Neural cell (in vitro differentiated cells): ENCODE results near the gene MLLT10. TPM values are rescaled to one million over a fixed set of nuclear protein-coding genes. Genes with fewer than 3 reads are reported as not detected.

Source experiments
- H2AFZ ChIP-seq: fragments of 200-600, 300-800 bp; sonication (generic), shearing (Covaris generic); 2 replicates; pipeline ENCODE4 v1.6.0; 2014; ENCODE audit warnings: low read depth, mild to moderate bottlenecking, antibody characterized with exemption, low read length, moderate library complexity
- H3F3A ChIP-seq: fragments of 200-600 bp; shearing (Covaris generic); 2 replicates; pipeline ENCODE4 v1.6.1; 2016; ENCODE audit warnings: mild to moderate bottlenecking, moderate library complexity, mixed read lengths, antibody characterized with exemption, low read length; ENCODE audit not compliant: insufficient read depth, poor library complexity, severe bottlenecking
- H3K27ac ChIP-seq: fragments of 200-600, 300-800 bp; sonication (generic), shearing (Covaris generic); 2 replicates; pipeline ENCODE4 v1.5.1; 2014; ENCODE audit warnings: mild to moderate bottlenecking, low read length, moderate library complexity
- H3K27me3 ChIP-seq: fragments of 300-800, 200-600 bp; sonication (generic), shearing (Covaris generic); 2 replicates; pipeline ENCODE4 v1.6.0; 2014; ENCODE audit warnings: mild to moderate bottlenecking, low read depth, low read length, moderate library complexity; ENCODE audit not compliant: insufficient read depth
- H3K36me3 ChIP-seq: fragments of 300-800, 200-600 bp; sonication (generic), shearing (Covaris generic); 2 replicates; pipeline ENCODE4 v1.5.1; 2014; ENCODE audit warnings: mild to moderate bottlenecking, antibody characterized with exemption, low read length, moderate library complexity; ENCODE audit not compliant: insufficient read depth
- H3K4me2 ChIP-seq: fragments of 300-800, 200-600 bp; sonication (generic), shearing (Covaris generic); 2 replicates; pipeline ENCODE4 v1.6.0; 2014; ENCODE audit warnings: mild to moderate bottlenecking, low read length
- H3K4me3 ChIP-seq: fragments of 300-800, 200-600 bp; sonication (generic), shearing (Covaris generic); 2 replicates; pipeline ENCODE4 v1.5.1; 2014; ENCODE audit warnings: mild to moderate bottlenecking, low read length, moderate library complexity
- H3K79me2 ChIP-seq: fragments of 200-600 bp; shearing (Covaris generic); replicated peaks from 2 replicates; pipeline ENCODE4 v1.6.0; 2014; ENCODE audit warnings: mild to moderate bottlenecking, low read length, moderate library complexity; ENCODE audit not compliant: insufficient read depth
- H3K9ac ChIP-seq: fragments of 300-800, 200-600 bp; sonication (generic), shearing (Covaris generic); 2 replicates; pipeline ENCODE4 v1.6.1; 2016; ENCODE audit warnings: mild to moderate bottlenecking, low read length, mixed read lengths
- H3K9me2 ChIP-seq: fragments of 200-600 bp; shearing (Covaris generic); 2 replicates; pipeline ENCODE4 v1.6.1; 2016; ENCODE audit warnings: mild to moderate bottlenecking, low read length, mixed read lengths; ENCODE audit not compliant: insufficient read depth
- H3K9me3 ChIP-seq: fragments of 200-600, 300-800 bp; sonication (generic), shearing (Covaris generic); 2 replicates; pipeline ENCODE4 v1.6.1; 2016; ENCODE audit warnings: mild to moderate bottlenecking, mixed run types, low read length, moderate library complexity, mixed read lengths
- H4K20me1 ChIP-seq: fragments of 200-600 bp; shearing (Covaris generic); 2 replicates; pipeline ENCODE4 v1.6.1; 2016; ENCODE audit warnings: mild to moderate bottlenecking, mixed run types; ENCODE audit not compliant: insufficient read depth
- EP300 ChIP-seq: fragments of 450-650 bp; conservative IDR thresholded peaks from 2 replicates; pipeline ENCODE4 v1.6.1; 2014; ENCODE audit warnings: antibody characterized with exemption, mild to moderate bottlenecking, moderate library complexity; ENCODE audit not compliant: poor library complexity, severe bottlenecking
- MXI1 ChIP-seq: fragments of 450-650 bp; conservative IDR thresholded peaks from 2 replicates; pipeline ENCODE4 v1.6.1; 2014; ENCODE audit warnings: antibody characterized with exemption, mild to moderate bottlenecking; ENCODE audit not compliant: poor library complexity, severe bottlenecking
- POLR2AphosphoS5 ChIP-seq: IDR thresholded peaks from 2 replicates; pipeline ENCODE4 v1.6.1; 2012
- RAD21 ChIP-seq: fragments of 450-650 bp; conservative IDR thresholded peaks from 2 replicates; pipeline ENCODE4 v1.6.1; 2014; ENCODE audit warnings: antibody characterized with exemption, mild to moderate bottlenecking, moderate library complexity
- SMC3 ChIP-seq: fragments of 450-650 bp; conservative IDR thresholded peaks from 2 replicates; pipeline ENCODE4 v1.6.1; 2014; ENCODE audit warnings: antibody characterized with exemption, mild to moderate bottlenecking, moderate library complexity; ENCODE audit not compliant: poor library complexity
- TAF1 ChIP-seq: IDR thresholded peaks from 2 replicates; pipeline ENCODE4 v1.6.1; 2012; ENCODE audit warnings: low read depth
- polyA plus RNA-seq: library from polyadenylated mRNA; depleted of rRNA; stranded (reverse); fragments of >200 nt; gene quantifications from 2 replicates; pipeline ENCODE4 v1.2.3, GENCODE V29; 2014
- TF ChIP-seq, protein P1 (sequence below): IDR thresholded peaks from 2 replicates; pipeline ENCODE4 v1.6.1; 2012; ENCODE audit warnings: borderline replicate concordance

The MLLT10 gene
- polyA plus RNA-seq, 1 donor from 2014 or later = 31.0 TPM

DNA sequence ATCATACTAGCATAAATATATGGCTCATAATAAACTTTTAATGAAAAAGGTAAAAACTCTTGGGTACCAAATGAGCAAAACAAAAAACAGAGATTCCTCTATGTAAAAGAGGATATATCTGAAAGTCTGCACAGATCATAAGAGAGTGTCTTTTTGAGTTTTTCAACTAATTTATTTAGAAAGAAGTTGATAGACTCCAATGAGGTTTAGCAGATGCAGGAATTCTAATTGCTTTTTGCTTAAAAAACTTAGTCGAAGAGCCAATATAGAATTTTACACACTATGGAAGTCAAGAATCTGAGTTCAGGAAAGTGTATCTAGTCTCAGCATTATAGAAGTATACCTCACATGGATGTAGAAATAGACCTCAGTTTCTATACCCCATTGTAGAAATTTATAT is 3.4 kb upstream of the MLLT10 start:
- Histone ChIP-seq H3K9ac (no peak overlapping the region), H3K27ac (no peak overlapping the region), H2AFZ (no peak overlapping the region), H3K9me3 (no peaks in the 10 kb centered on the region), H3K36me3 (no peaks in the 10 kb centered on the region), H3K4me3 (no peak overlapping the region), H3F3A (peaks cover 8% of the 10 kb centered on the region), H3K4me2 (no peak overlapping the region), H3K27me3 (peaks cover 21% of the 10 kb centered on the region), H3K9me2 (no peaks in the 10 kb centered on the region), H4K20me1 (no peaks in the 10 kb centered on the region), H3K79me2 (peaks cover 70% of the 10 kb centered on the region)
- TF ChIP-seq POLR2AphosphoS5 (no peak), SMC3 (no peak)

DNA sequence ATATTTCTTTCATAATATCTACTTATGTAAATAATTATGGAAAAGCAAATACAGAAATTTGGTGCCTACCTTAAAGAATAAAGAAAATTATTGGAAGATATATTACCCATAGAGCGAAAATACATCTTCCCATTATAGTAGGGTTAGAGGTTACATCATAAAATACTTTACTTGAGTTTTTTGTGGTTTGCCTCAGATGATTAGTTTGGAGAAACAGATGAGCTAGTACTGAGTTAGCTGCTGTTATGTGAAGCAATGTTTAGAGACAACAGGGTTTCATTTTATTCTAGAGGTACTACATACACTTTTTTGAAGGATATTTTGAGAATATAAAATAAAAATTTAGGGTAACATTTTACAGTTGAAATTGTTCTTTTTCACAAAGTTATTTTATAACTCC is 2.9 kb upstream of the MLLT10 start:
- Histone ChIP-seq H3K79me2 (peaks cover 76% of the 10 kb centered on the region), H3K9ac (no peak overlapping the region), H3K27ac (no peak overlapping the region)

DNA sequence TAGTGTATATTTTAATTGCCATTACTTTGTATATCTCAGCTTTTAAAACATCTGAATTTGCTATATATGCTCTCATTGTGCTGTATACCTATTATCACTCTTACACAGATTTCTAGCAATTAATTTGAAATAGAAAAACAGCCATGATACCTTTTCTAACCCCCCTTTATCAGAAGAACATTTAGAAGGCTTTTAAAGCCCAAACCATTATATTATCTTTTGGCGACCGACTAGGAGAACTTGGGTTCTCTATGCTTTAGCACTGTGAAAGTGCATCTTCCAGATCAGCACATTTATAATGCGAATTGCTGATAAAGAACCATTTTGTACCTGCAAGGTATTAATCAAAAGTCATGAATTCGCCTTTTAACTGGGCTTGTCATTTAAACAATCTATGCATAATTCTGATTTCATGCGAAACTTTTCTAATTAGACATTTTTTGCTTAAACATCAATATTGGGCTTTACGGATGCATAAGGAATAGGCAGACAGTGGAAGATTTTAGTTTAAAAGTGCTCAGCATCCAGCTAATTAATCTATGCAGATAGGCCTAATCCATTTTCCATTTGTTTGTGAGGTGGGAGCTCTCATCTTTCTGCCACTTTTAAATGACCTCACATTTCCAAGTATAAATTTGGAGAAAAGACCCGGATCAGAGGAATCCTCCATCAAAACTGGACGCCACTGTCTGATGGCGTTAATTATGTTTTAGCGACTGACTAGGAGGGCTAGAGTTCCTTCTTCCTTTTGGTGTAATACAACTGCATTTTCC is 1.2 kb upstream of the MLLT10 start:
- Histone ChIP-seq H3K9me2 (no peaks in the 10 kb centered on the region), H2AFZ (no peak overlapping the region), H3K4me2 (peak overlapping the region; percentile 82), H4K20me1 (no peaks in the 10 kb centered on the region), H3K4me3 (peak overlapping the region; percentile 88), H3F3A (peaks cover 5% of the 10 kb centered on the region), H3K36me3 (no peaks in the 10 kb centered on the region), H3K79me2 (peaks cover 77% of the 10 kb centered on the region), H3K9ac (peak overlapping the region; percentile 80), H3K9me3 (no peaks in the 10 kb centered on the region), H3K27ac (peak overlapping the region; percentile 88), H3K27me3 (peaks cover 21% of the 10 kb centered on the region)
- TF ChIP-seq TAF1 = no peak

More for the DNA sequence above, 2.9 kb upstream of the MLLT10 start:
- Histone ChIP-seq H3K27me3 (peaks cover 21% of the 10 kb centered on the region), H3K36me3 (no peaks in the 10 kb centered on the region), H3K9me3 (no peaks in the 10 kb centered on the region), H2AFZ (no peak overlapping the region), H3K4me3 (no peak overlapping the region), H3K9me2 (no peaks in the 10 kb centered on the region), H3K4me2 (no peak overlapping the region), H4K20me1 (no peaks in the 10 kb centered on the region), H3F3A (peaks cover 8% of the 10 kb centered on the region)
- TF ChIP-seq POLR2AphosphoS5 (no peak), EP300 (no peak), TAF1 (no peak), RAD21 (no peak), MXI1 (no peak)
- TF ChIP-seq, protein P1, sequence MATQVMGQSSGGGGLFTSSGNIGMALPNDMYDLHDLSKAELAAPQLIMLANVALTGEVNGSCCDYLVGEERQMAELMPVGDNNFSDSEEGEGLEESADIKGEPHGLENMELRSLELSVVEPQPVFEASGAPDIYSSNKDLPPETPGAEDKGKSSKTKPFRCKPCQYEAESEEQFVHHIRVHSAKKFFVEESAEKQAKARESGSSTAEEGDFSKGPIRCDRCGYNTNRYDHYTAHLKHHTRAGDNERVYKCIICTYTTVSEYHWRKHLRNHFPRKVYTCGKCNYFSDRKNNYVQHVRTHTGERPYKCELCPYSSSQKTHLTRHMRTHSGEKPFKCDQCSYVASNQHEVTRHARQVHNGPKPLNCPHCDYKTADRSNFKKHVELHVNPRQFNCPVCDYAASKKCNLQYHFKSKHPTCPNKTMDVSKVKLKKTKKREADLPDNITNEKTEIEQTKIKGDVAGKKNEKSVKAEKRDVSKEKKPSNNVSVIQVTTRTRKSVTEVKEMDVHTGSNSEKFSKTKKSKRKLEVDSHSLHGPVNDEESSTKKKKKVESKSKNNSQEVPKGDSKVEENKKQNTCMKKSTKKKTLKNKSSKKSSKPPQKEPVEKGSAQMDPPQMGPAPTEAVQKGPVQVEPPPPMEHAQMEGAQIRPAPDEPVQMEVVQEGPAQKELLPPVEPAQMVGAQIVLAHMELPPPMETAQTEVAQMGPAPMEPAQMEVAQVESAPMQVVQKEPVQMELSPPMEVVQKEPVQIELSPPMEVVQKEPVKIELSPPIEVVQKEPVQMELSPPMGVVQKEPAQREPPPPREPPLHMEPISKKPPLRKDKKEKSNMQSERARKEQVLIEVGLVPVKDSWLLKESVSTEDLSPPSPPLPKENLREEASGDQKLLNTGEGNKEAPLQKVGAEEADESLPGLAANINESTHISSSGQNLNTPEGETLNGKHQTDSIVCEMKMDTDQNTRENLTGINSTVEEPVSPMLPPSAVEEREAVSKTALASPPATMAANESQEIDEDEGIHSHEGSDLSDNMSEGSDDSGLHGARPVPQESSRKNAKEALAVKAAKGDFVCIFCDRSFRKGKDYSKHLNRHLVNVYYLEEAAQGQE = no peak
